K562 (cell line): ENCODE measurements around the gene NECAB2. TPM values are rescaled to one million over a fixed set of nuclear protein-coding genes. Genes with fewer than 3 reads are reported as not detected.

ENCODE experiments used
- ATAC-seq: fragments of 200-7000 bp; cut with Tn5 transposase; 3 replicates; pipeline ENCODE4 v1.9.1; 2020; ENCODE audit warnings: moderate library complexity
- BruUV-seq: library from RNA; stranded (reverse); fragments of 400-500 nt; replicated peaks from 2 replicates; lab custom pipeline; 2021; lab: Mats Ljungman, UMichigan
- CTCF ChIA-PET: fragments of 300-600 bp; formaldehyde crosslinking; extraction: SDS; loops from one replicate; lab custom pipeline; 2021; ENCODE audit warnings: low intra/inter-chr PET ratio; lab: Yijun Ruan, JAX
- POLR2A ChIA-PET: fragments of 300-600, 350-650 bp; sonication (Branson Sonifier 250); formaldehyde crosslinking; extraction: SDS; loops from one replicate; lab custom pipeline; 2021; ENCODE audit warnings: antibody characterized with exemption, inconsistent platforms; lab: Yijun Ruan, JAX
- DNase-seq, 4 experiments: peaks; one replicate each; pipeline versions ENCODE4 v3.0.0 to v3.0.0-alpha.2; 2011 to 2018; ENCODE audit warnings: low spot score in 3 of 4, mixed read lengths in 3 of 4; ENCODE audit errors: extremely low read depth in 1 of 4
- FAIRE-seq: peaks from 2 replicates; lab custom pipeline; 2011; peaks lifted over from hg19 to GRCh38; lab: Jason Lieb, UNC
- H2AFZ ChIP-seq: 2 replicates; pipeline ENCODE4 v1.6.0; 2011; ENCODE audit warnings: low read depth, low read length, control low read depth, inconsistent platforms
- H3K27ac ChIP-seq: fragments of 200-600 bp; 3 replicates; pipeline ENCODE4 v1.8.0; 2011; ENCODE audit warnings: low read depth, mild to moderate bottlenecking, control low read depth, inconsistent platforms, low read length, moderate library complexity, mixed read lengths; ENCODE audit errors: extremely low read depth
- H3K27me3 ChIP-seq, 2 experiments: fragments of 300-600 bp in 1 of 2; 2 replicates in 1 of 2; 3 replicates in 1 of 2; pipeline versions ENCODE4 v1.6.0 to v1.8.0; 2011; ENCODE audit warnings: inconsistent platforms in 2 of 2, low read length in 2 of 2, mild to moderate bottlenecking in 1 of 2, mixed read lengths in 1 of 2, moderate library complexity in 1 of 2; ENCODE audit not compliant: control insufficient read depth in 2 of 2, insufficient read depth in 2 of 2
- H3K36me3 ChIP-seq: fragments of 300-600 bp; 3 replicates; pipeline ENCODE4 v1.8.0; 2011; ENCODE audit warnings: mild to moderate bottlenecking, low read length, inconsistent platforms; ENCODE audit not compliant: control insufficient read depth, insufficient read depth
- H3K4me1 ChIP-seq, 2 experiments: fragments of 200-600 bp in 1 of 2; replicated peaks in 1 of 2; 2 replicates in 1 of 2; 3 replicates in 1 of 2; pipeline versions ENCODE4 v1.5.1 to v1.8.0; 2011; ENCODE audit warnings: inconsistent platforms in 2 of 2, low read length in 2 of 2, mild to moderate bottlenecking in 1 of 2, mixed read lengths in 1 of 2, moderate library complexity in 1 of 2; ENCODE audit not compliant: control insufficient read depth in 2 of 2, insufficient read depth in 2 of 2
- H3K4me2 ChIP-seq: 2 replicates; pipeline ENCODE4 v1.6.1; 2011; ENCODE audit warnings: low read length, control low read depth, inconsistent platforms, mixed read lengths; ENCODE audit not compliant: insufficient read depth
- H3K4me3 ChIP-seq: fragments of 200-600 bp; sonication (generic), shearing (Covaris generic); 2 replicates; pipeline ENCODE4 v1.5.1; 2016; ENCODE audit warnings: control low read depth, inconsistent platforms
- H3K79me2 ChIP-seq: fragments of 200-600 bp; 3 replicates; pipeline ENCODE4 v1.8.0; 2011; ENCODE audit warnings: low read length, inconsistent platforms; ENCODE audit not compliant: control insufficient read depth, insufficient read depth
- H3K9ac ChIP-seq, 2 experiments: 2 replicates each; pipeline versions ENCODE4 v1.6.0 to v1.6.1; 2011; ENCODE audit warnings: low read depth in 2 of 2, low read length in 2 of 2, control low read depth in 1 of 2, inconsistent platforms in 1 of 2, mild to moderate bottlenecking in 1 of 2, mixed read lengths in 1 of 2; ENCODE audit not compliant: insufficient read depth in 1 of 2
- H3K9me1 ChIP-seq: one replicate; pipeline ENCODE4 v1.6.0; 2011; ENCODE audit warnings: inconsistent platforms, mild to moderate bottlenecking, low read length, moderate library complexity; ENCODE audit not compliant: control insufficient read depth, insufficient read depth
- H3K9me3 ChIP-seq: replicated peaks from 2 replicates; pipeline ENCODE4 v1.5.1; 2011; ENCODE audit warnings: low read depth, low read length, inconsistent platforms; ENCODE audit not compliant: control insufficient read depth, insufficient read depth
- H4K20me1 ChIP-seq: replicated peaks from 2 replicates; pipeline ENCODE4 v1.6.1; 2011; ENCODE audit warnings: low read length, inconsistent platforms, mixed read lengths; ENCODE audit not compliant: control insufficient read depth, insufficient read depth
- BRF1 ChIP-seq: IDR thresholded peaks from 3 replicates; pipeline ENCODE4 v1.6.1; 2011; ENCODE audit warnings: borderline replicate concordance, mild to moderate bottlenecking; ENCODE audit not compliant: insufficient read length; ENCODE audit errors: extremely low read depth
- CBX3 ChIP-seq, 2 experiments: IDR thresholded peaks; 1 replicate in 1 of 2; 2 replicates in 1 of 2; pipeline ENCODE4 v1.6.1; 2012; ENCODE audit warnings: inconsistent platforms in 2 of 2, low read length in 2 of 2, borderline replicate concordance in 1 of 2, control low read depth in 1 of 2
- CBX5 ChIP-seq: IDR thresholded peaks from 2 replicates; pipeline ENCODE4 v1.6.1; 2014; ENCODE audit warnings: low read depth, borderline replicate concordance
- CBX8 ChIP-seq: fragments of 200-600 bp; sonication (generic); IDR thresholded peaks from 2 replicates; pipeline ENCODE4 v1.6.1; 2012; ENCODE audit warnings: borderline replicate concordance, mixed run types, low read depth, mild to moderate bottlenecking, moderate library complexity, mixed read lengths, low read length, control low read depth, inconsistent platforms; ENCODE audit not compliant: poor library complexity, severe bottlenecking; ENCODE audit errors: extremely low read depth
- CC2D1A ChIP-seq: fragments of 450-650 bp; IDR thresholded peaks from 2 replicates; pipeline ENCODE4 v1.6.1; 2017; ENCODE audit warnings: mild to moderate bottlenecking
- EGR1 ChIP-seq: fragments of 450-650 bp; conservative IDR thresholded peaks from 2 replicates; pipeline ENCODE4 v1.6.1; 2017; ENCODE audit warnings: mild to moderate bottlenecking
- GTF2F1 ChIP-seq: IDR thresholded peaks from 2 replicates; pipeline ENCODE4 v1.6.1; 2011; ENCODE audit warnings: low read depth, low read length, improper control_type of control experiment
- KLF10 ChIP-seq: fragments of 250-450 bp; sonication (Bioruptor Pico); IDR thresholded peaks from 2 replicates; pipeline ENCODE4 v1.6.1; 2021; ENCODE audit warnings: matching md5 sums
- LCOR ChIP-seq: sonication (generic); formaldehyde crosslinking; IDR thresholded peaks from 2 replicates; pipeline ENCODE4 v1.8.0; 2022; ENCODE audit warnings: mild to moderate bottlenecking, missing genetic modification reagents
- RFX7 ChIP-seq: fragments of 250-450 bp; sonication (Bioruptor Pico); IDR thresholded peaks from 2 replicates; pipeline ENCODE4 v1.5.1; 2021; ENCODE audit warnings: mild to moderate bottlenecking
- TAL1 ChIP-seq: fragments of 450-650 bp; IDR thresholded peaks from 2 replicates; pipeline ENCODE4 v1.6.1; 2016; ENCODE audit warnings: mild to moderate bottlenecking
- ZKSCAN3 ChIP-seq: fragments of 250-450 bp; sonication (Bioruptor Pico); IDR thresholded peaks from 2 replicates; pipeline ENCODE4 v1.4.0; 2020
- WGBS: fragments of 100-300 bp; shearing (Covaris generic); methylation state at CpG from one replicate; pipeline ENCODE4 v1.1.6; 2016; ENCODE audit warnings: low coverage, mixed read lengths; ENCODE audit not compliant: insufficient coverage; ENCODE audit errors: missing lambda C conversion rate; 5-methylcytosine and 5-hydroxymethylcytosine counted together
- in situ Hi-C: fragments of 300-500 bp; cut with MboI; formaldehyde crosslinking; loops from 4 replicates; pipeline ENCODE4 v1.15.0; 2018; ENCODE audit warnings: inconsistent platforms, mixed read lengths
- intact Hi-C: fragments of 100-400 bp; cut with micrococcal nuclease; formaldehyde crosslinking; loops from 2 replicates; pipeline ENCODE4 v1.14.2; 2022
- polyA plus RNA-seq, 8 experiments: library from polyadenylated mRNA; depleted of rRNA in 4 of 8; stranded (reverse) in 5 of 8; unstranded in 3 of 8; fragments of >200 nt; fragmentation: Nextera tagmentation in 2 of 8; fragmentation: Illumina TruSeq in 1 of 8; extraction: Ambion mirVana in 2 of 8; extraction: Trizol in 1 of 8; gene quantifications; 2 replicates each; pipeline versions ENCODE4 v1.2.1 to v1.2.3, GENCODE V29; 2011 to 2014; ENCODE audit warnings: inconsistent platforms in 1 of 8, missing spikeins in 1 of 8
- total RNA-seq, 7 experiments: library from RNA; depleted of rRNA in 6 of 7; stranded (reverse); fragments of >200 nt in 6 of 7; fragmentation: Illumina TruSeq in 2 of 7; extraction: Trizol in 2 of 7; gene quantifications; 2 replicates each; pipeline versions ENCODE4 v1.2.1 to v1.2.3, GENCODE V29; 2011 to 2021; ENCODE audit warnings: low replicate concordance in 1 of 7

The NECAB2 gene
- total and polyA plus RNA-seq, 9 of the 15 experiments (the other 6 are each of a cell fraction or from before 2014, with no cell fraction given), result 0.03 to 0.28 TPM; not detected in 7

DNA sequence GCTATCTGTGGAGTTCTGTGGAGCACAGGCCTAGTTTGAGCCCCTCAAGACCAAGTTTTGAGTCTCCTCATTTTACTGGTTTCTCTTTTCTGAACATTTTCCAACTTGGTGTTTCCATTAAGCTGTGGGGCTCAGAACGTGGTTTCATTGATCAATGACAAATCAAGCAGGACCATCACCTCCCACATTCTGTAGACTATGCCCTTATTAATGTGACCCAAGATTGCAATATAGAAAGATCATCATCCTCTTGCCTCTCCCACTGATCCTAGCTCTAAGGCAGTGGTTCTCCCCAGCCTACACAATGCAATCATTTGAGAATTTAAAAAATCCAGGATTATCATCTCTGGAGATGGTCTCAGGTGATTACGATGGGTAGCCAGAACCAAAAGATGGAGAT is 30.8 kb upstream of the NECAB2 start (continued):
- TF ChIP-seq CBX8 (no peak), GTF2F1 (no peak), CBX3 (IDR thresholded peaks at IDR 0.05; ENCODE audit: borderline replicate concordance in 1 of 2, low read length in 2 of 2) (peak in 1 of 2 experiments; percentile 30; a peak in 1 of 3 replicates), LCOR (CRISPR knock-in tag) (no peak), KLF10 (CRISPR knock-in tag) (no peak), ZKSCAN3 (no peak), CC2D1A (no peak)

DNA sequence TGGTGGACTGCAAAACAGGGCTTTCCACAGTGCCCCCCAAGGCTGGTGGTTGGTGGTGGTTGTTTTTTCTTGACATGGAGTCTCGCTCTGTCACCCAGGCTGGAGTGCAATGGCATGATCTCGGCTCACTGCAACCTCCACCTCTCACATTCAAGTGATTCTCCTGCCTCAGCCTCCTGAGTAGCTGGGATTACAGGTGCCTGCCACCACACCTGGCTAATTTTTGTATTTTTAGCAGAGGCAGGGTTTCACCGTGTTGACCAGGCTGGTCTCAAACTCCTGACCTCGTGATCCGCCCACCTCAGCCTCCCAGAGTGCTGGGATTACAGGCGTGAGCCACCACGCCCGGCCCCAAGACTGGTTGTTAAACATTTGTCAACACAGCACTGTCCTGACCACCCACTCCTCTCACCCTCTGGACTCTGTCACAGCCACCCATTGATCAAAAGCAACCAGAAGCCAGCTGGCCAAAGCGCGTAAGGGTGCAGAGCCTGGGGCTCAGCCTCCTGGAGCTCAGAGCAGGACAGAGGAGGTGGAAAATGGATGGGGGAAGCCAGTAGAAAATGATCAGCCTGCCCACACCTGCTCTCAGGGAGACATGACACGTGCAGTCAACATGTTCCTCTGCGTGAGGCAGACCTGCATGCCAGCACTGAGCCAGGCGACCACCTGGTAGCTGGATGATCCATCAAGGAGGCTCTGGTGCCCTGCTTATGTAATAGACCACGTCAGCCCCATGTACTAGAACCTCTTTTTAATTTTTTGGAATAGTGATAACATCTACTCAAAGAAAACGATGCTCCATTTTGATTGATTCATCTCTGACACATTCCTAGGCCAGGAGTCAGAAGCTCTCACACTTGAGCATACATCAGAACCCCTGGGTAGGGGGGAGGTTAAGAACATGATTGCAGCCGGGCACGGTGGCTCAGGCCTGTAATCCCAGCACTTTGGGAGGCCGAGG is 29.8 kb upstream of the NECAB2 start:
- Histone ChIP-seq H3K79me2 (no peaks in the 10 kb centered on the region), H3K4me3 (no peak overlapping the region), H3K4me2 (no peak overlapping the region), H3K9ac (no peak overlapping the region; a peak in 1 of 4 replicates), H3K36me3 (no peaks in the 10 kb centered on the region), H2AFZ (no peak overlapping the region), H3K4me1 (peaks cover 0 to 40% of the 10 kb centered on the region in 2 experiments; a peak in 2 of 5 replicates), H4K20me1 (peaks cover 21% of the 10 kb centered on the region), H3K27me3 (peaks cover 32 to 56% of the 10 kb centered on the region in 2 experiments), H3K9me3 (no peaks in the 10 kb centered on the region), H3K9me1 (no peaks in the 10 kb centered on the region), H3K27ac (no peak overlapping the region)
- DNase-seq (no peak), ATAC-seq (no peak), FAIRE-seq (no peak)
- BruUV-seq, result no TSS peak
- ChIA-PET CTCF (no interaction called here), POLR2A (interaction anchor here (0.6 kb wide), 1 partner anchor 124 kb away, joined by 3 read pairs; no protein-coding TSS in a partner anchor)
- 32% methylated on average over 18 of the region's 18 CpGs for WGBS
- intact Hi-C loops (no loop called here), in situ Hi-C loops (no loop called here)
- TF ChIP-seq TAL1 (no peak), EGR1 (peak; percentile 43), CBX5 (no peak), BRF1 (no peak), RFX7 (CRISPR knock-in tag) (no peak)
